ENCODE measurements around the gene ME2.
A peak's percentile ranks its signal among the peaks of the same experiment; 100 is the strongest.

The ME2 gene

DNA sequence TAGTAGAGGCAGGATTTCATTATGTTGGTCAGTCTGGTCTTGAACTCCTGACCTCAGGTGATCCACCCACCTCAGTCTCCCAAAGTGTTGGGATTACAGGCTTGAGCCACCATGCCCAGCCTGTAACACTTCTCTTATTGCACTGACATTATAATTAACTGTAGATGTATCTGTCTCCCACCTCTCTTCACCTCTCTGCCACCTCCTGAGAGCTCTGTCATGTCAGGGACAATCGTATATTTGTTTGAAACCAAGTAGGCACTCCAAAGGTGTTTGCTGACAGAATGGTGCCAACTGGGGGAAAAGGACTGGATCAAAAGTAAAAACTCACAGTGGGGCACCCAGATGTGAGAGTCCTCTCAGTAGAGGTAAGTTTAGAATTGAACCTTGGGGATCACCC, 17.3 kb upstream of the ME2 start:
- TF ChIP-seq CTCF (IDR thresholded peaks at IDR 0.05; ENCODE audit: extremely low read depth, missing control alignments), result no peak
- no peak for DNase-seq (ENCODE audit: low spot score)

GRCh38 chr18:50862401-50862800, 16.5 kb upstream of the ME2 start:
- no peak for DNase-seq (ENCODE audit: low spot score)
- no peak for TF ChIP-seq CTCF (IDR thresholded peaks at IDR 0.05; ENCODE audit: extremely low read depth, missing control alignments)

DNA sequence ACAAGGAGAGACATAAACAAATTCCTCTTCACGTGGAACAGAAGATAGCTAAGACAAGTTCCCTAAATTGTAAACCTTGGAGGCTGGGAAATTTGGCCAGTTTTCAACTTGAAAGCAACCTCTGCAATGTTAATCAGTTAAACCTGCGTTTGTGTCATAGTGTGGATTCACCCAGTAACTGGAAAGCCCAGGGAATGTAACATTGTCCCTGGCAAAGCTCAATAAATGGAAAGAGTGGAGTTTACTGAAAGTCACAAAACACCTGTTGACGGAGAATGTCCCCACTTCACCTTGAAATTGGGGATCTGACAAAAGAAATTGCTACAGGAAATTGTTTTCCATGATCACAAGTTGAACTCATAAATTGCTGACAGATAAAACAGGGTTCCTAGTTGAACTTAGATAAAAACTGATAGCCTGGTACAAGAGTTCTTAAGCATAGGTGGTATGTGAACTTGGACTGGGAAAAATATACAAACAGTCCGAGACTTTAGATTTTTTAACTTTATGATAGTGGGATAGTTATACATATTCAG, 15.0 kb upstream of the ME2 start:
- no peak for TF ChIP-seq CTCF (IDR thresholded peaks at IDR 0.05; ENCODE audit: extremely low read depth, missing control alignments)
- DNase-seq (ENCODE audit: low spot score), result no peak

- TF ChIP-seq CTCF (IDR thresholded peaks at IDR 0.05; ENCODE audit: extremely low read depth, missing control alignments), result no peak
- peak; percentile 39 for DNase-seq (ENCODE audit: low spot score)
These were observed 12.2 kb upstream of the ME2 start for GRCh38 chr18:50866765-50867164.

- TF ChIP-seq CTCF (IDR thresholded peaks at IDR 0.05; ENCODE audit: extremely low read depth, missing control alignments), result no peak
- no peak for DNase-seq (ENCODE audit: low spot score)
These were observed 9.8 kb upstream of the ME2 start for GRCh38 chr18:50869150-50869549.

- DNase-seq (ENCODE audit: low spot score), result no peak
- no peak for TF ChIP-seq CTCF (IDR thresholded peaks at IDR 0.05; ENCODE audit: extremely low read depth, missing control alignments)
These were observed 8.6 kb upstream of the ME2 start for GRCh38 chr18:50870138-50870845.

DNA sequence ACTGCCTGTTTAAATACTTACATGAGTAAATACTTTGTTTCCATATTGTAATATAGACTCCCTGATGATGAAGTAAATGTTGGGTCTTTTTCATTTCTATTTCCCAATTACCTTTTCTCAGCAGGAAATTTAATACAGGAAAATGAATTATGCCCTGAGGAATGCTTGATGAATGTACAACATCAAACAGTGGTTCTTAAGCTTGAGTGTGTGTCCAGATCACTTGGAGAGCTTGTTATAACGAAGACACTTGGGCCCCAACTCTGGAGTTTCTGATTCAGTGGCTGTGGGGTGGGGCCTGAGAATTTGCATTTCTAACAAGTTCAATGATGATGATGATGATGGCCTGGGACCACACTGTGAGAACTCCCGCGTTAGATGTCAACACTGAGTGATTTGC, 7.1 kb upstream of the ME2 start:
- TF ChIP-seq CTCF (IDR thresholded peaks at IDR 0.05; ENCODE audit: extremely low read depth, missing control alignments), result no peak
- DNase-seq (ENCODE audit: low spot score), result no peak
